GM23338 (cell line): ENCODE results near the gene RAB37. TPM values are rescaled to one million over a fixed set of nuclear protein-coding genes. Genes with fewer than 3 reads are reported as not detected.

Experiments
- ATAC-seq: fragments of 200-7000 bp; cut with Tn5 transposase; 3 replicates; pipeline ENCODE4 v1.9.1; 2020
- DNase-seq: peaks from one replicate; pipeline ENCODE4 v3.0.0-alpha.2; 2015; ENCODE audit warnings: low spot score
- H2AFZ ChIP-seq: fragments of 200-600 bp; sonication (generic); 2 replicates; pipeline ENCODE4 v1.8.0; 2016; ENCODE audit warnings: antibody characterized with exemption, mild to moderate bottlenecking, moderate library complexity
- H3F3A ChIP-seq: fragments of 200-600 bp; sonication (generic); replicated peaks from 2 replicates; pipeline ENCODE4 v1.8.0; 2017; ENCODE audit warnings: antibody characterized with exemption, mixed run types, low read depth
- H3K27ac ChIP-seq: fragments of 200-600 bp; sonication (generic); 2 replicates; pipeline ENCODE4 v1.6.1; 2016; ENCODE audit warnings: low read depth
- H3K27me3 ChIP-seq: fragments of 200-600 bp; sonication (generic); 2 replicates; pipeline ENCODE4 v1.8.0; 2016; ENCODE audit warnings: mild to moderate bottlenecking, mixed run types, moderate library complexity; ENCODE audit not compliant: insufficient read depth
- H3K36me3 ChIP-seq: fragments of 200-600 bp; sonication (generic); 2 replicates; pipeline ENCODE4 v1.8.0; 2016; ENCODE audit warnings: mild to moderate bottlenecking; ENCODE audit not compliant: insufficient read depth
- H3K4me1 ChIP-seq: fragments of 200-600 bp; sonication (generic); 2 replicates; pipeline ENCODE4 v1.8.0; 2016; ENCODE audit warnings: mild to moderate bottlenecking, moderate library complexity; ENCODE audit not compliant: insufficient read depth
- H3K4me2 ChIP-seq: fragments of 200-600 bp; sonication (generic); 2 replicates; pipeline ENCODE4 v1.7.1; 2017; ENCODE audit warnings: mixed run types
- H3K4me3 ChIP-seq: fragments of 200-600 bp; sonication (generic); 2 replicates; pipeline ENCODE4 v1.6.1; 2016; ENCODE audit warnings: mixed run types
- H3K79me2 ChIP-seq: fragments of 200-600 bp; sonication (generic); replicated peaks from 2 replicates; pipeline ENCODE4 v1.8.0; 2017; ENCODE audit warnings: mild to moderate bottlenecking; ENCODE audit not compliant: insufficient read depth
- H3K9me2 ChIP-seq: fragments of 200-600 bp; sonication (generic); 2 replicates; pipeline ENCODE4 v1.8.0; 2017; ENCODE audit not compliant: insufficient read depth
- H4K20me1 ChIP-seq: fragments of 200-600 bp; sonication (generic); replicated peaks from 2 replicates; pipeline ENCODE4 v1.8.0; 2017; ENCODE audit warnings: mild to moderate bottlenecking; ENCODE audit not compliant: insufficient read depth
- H3K27ac Mint-ChIP-seq: 2 replicates; pipeline ENCODE4 v1.8.0; 2020; ENCODE audit warnings: inconsistent platforms, mild to moderate bottlenecking, moderate library complexity, mixed read lengths
- H3K27me3 Mint-ChIP-seq: 3 replicates; pipeline ENCODE4 v1.8.0; 2022; ENCODE audit warnings: low read depth, mild to moderate bottlenecking, moderate library complexity, mixed read lengths, inconsistent platforms; ENCODE audit not compliant: insufficient read depth, poor library complexity
- H3K36me3 Mint-ChIP-seq: 3 replicates; pipeline ENCODE4 v1.8.0; 2021; ENCODE audit warnings: low read depth, mild to moderate bottlenecking, inconsistent platforms, moderate library complexity, mixed read lengths
- H3K4me1 Mint-ChIP-seq: 3 replicates; pipeline ENCODE4 v1.8.0; 2020; ENCODE audit warnings: mild to moderate bottlenecking, inconsistent platforms, mixed read lengths
- H3K4me3 Mint-ChIP-seq: 3 replicates; pipeline ENCODE4 v1.8.0; 2021; ENCODE audit warnings: moderate library complexity, mild to moderate bottlenecking, inconsistent platforms, mixed read lengths
- H3K9me3 Mint-ChIP-seq: 3 replicates; pipeline ENCODE4 v1.8.0; 2020; ENCODE audit warnings: moderate library complexity, mild to moderate bottlenecking, inconsistent platforms, mixed read lengths
- NANOG ChIP-seq: IDR thresholded peaks from 2 replicates; pipeline ENCODE4 v1.6.1; 2016; ENCODE audit warnings: antibody characterized with exemption, borderline replicate concordance
- POLR2AphosphoS5 ChIP-seq: IDR thresholded peaks from 2 replicates; pipeline ENCODE4 v1.6.1; 2016; ENCODE audit warnings: antibody characterized with exemption, low read depth
- ZNF114 ChIP-seq: fragments of 250-450 bp; sonication (Bioruptor Pico); IDR thresholded peaks from 2 replicates; pipeline ENCODE4 v1.5.0; 2020; ENCODE audit warnings: mild to moderate bottlenecking, moderate library complexity
- polyA plus RNA-seq: library from polyadenylated mRNA; unstranded; fragments of >200 nt; fragmentation: Nextera tagmentation; extraction: Ambion mirVana; gene quantifications from 2 replicates; pipeline ENCODE4 v1.2.1, GENCODE V29; 2016
- total RNA-seq: library from RNA; depleted of rRNA; stranded (reverse); fragments of >200 nt; shearing (Covaris generic); gene quantifications from 2 replicates; pipeline ENCODE4 v1.2.3, GENCODE V29; 2014
- TF ChIP-seq, protein P1 (sequence below): fragments of 250-450 bp; sonication (Bioruptor Pico); IDR thresholded peaks from 2 replicates; pipeline ENCODE4 v1.5.0; 2020; ENCODE audit warnings: mild to moderate bottlenecking, moderate library complexity
- TF ChIP-seq, protein P2 (sequence below), 2 experiments: fragments of 200-600 bp in 1 of 2; sonication (generic) in 1 of 2; conservative IDR thresholded peaks; 2 replicates each; pipeline versions ENCODE4 v1.5.1 to v1.6.1; 2016 to 2017; ENCODE audit warnings: antibody characterized with exemption in 2 of 2, low read depth in 2 of 2, mild to moderate bottlenecking in 2 of 2, moderate library complexity in 1 of 2

The RAB37 gene
- total and polyA plus RNA-seq, 2 experiments from 2014 or later, result 3.3 to 5.2 TPM

DNA sequence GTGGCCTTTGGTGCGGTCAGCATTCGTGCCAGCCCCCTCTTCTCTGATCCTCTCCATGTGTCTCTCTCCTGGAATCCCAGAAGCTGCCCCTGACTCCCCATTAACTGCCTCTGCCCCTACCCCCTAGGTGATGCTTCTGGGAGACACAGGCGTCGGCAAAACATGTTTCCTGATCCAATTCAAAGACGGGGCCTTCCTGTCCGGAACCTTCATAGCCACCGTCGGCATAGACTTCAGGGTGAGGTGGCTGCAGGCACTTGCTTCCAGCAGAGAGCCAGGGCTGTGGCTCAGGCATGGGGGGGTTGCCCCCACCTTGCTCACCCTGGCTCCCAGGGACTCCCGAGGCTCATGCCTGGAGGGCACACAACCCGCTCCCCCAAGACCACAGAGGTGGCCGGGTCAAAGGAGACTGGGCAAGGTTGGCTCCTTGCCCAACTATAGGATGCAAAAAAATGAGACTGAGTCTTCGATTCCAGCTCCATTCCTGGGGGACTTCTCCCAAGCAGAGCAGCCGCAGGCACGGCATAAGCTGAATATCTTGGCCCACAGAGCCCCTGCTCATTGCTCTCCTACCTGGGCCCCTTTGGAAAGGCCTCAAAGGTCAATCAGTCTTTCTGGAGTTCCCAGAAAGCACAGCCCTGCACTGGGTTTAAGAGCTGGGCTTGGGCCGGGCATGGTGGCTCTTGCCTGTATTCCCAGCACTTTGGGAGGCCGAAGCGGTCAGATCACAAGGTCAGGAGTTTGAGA is 3.8 kb downstream of the RAB37 start:
- Histone ChIP-seq H3K27ac (no peak overlapping the region), H3F3A (peaks cover 8% of the 10 kb centered on the region; the same call in 1 of the 2 replicates), H3K4me2 (no peak overlapping the region), H4K20me1 (no peaks in the 10 kb centered on the region), H3K9me2 (no peaks in the 10 kb centered on the region), H3K4me1 (peaks cover 30% of the 10 kb centered on the region), H3K79me2 (no peaks in the 10 kb centered on the region), H3K36me3 (no peaks in the 10 kb centered on the region), H3K4me3 (no peak overlapping the region), H2AFZ (no peak overlapping the region), H3K27me3 (no peaks in the 10 kb centered on the region)
- Mint-ChIP-seq H3K4me1 (peaks cover 38% of the 10 kb centered on the region), H3K4me3 (no peak overlapping the region), H3K27me3 (peaks cover 26% of the 10 kb centered on the region), H3K36me3 (no peaks in the 10 kb centered on the region), H3K27ac (no peak overlapping the region), H3K9me3 (no peaks in the 10 kb centered on the region)
- DNase-seq (no peak), ATAC-seq (no peak)
- TF ChIP-seq, protein P1, sequence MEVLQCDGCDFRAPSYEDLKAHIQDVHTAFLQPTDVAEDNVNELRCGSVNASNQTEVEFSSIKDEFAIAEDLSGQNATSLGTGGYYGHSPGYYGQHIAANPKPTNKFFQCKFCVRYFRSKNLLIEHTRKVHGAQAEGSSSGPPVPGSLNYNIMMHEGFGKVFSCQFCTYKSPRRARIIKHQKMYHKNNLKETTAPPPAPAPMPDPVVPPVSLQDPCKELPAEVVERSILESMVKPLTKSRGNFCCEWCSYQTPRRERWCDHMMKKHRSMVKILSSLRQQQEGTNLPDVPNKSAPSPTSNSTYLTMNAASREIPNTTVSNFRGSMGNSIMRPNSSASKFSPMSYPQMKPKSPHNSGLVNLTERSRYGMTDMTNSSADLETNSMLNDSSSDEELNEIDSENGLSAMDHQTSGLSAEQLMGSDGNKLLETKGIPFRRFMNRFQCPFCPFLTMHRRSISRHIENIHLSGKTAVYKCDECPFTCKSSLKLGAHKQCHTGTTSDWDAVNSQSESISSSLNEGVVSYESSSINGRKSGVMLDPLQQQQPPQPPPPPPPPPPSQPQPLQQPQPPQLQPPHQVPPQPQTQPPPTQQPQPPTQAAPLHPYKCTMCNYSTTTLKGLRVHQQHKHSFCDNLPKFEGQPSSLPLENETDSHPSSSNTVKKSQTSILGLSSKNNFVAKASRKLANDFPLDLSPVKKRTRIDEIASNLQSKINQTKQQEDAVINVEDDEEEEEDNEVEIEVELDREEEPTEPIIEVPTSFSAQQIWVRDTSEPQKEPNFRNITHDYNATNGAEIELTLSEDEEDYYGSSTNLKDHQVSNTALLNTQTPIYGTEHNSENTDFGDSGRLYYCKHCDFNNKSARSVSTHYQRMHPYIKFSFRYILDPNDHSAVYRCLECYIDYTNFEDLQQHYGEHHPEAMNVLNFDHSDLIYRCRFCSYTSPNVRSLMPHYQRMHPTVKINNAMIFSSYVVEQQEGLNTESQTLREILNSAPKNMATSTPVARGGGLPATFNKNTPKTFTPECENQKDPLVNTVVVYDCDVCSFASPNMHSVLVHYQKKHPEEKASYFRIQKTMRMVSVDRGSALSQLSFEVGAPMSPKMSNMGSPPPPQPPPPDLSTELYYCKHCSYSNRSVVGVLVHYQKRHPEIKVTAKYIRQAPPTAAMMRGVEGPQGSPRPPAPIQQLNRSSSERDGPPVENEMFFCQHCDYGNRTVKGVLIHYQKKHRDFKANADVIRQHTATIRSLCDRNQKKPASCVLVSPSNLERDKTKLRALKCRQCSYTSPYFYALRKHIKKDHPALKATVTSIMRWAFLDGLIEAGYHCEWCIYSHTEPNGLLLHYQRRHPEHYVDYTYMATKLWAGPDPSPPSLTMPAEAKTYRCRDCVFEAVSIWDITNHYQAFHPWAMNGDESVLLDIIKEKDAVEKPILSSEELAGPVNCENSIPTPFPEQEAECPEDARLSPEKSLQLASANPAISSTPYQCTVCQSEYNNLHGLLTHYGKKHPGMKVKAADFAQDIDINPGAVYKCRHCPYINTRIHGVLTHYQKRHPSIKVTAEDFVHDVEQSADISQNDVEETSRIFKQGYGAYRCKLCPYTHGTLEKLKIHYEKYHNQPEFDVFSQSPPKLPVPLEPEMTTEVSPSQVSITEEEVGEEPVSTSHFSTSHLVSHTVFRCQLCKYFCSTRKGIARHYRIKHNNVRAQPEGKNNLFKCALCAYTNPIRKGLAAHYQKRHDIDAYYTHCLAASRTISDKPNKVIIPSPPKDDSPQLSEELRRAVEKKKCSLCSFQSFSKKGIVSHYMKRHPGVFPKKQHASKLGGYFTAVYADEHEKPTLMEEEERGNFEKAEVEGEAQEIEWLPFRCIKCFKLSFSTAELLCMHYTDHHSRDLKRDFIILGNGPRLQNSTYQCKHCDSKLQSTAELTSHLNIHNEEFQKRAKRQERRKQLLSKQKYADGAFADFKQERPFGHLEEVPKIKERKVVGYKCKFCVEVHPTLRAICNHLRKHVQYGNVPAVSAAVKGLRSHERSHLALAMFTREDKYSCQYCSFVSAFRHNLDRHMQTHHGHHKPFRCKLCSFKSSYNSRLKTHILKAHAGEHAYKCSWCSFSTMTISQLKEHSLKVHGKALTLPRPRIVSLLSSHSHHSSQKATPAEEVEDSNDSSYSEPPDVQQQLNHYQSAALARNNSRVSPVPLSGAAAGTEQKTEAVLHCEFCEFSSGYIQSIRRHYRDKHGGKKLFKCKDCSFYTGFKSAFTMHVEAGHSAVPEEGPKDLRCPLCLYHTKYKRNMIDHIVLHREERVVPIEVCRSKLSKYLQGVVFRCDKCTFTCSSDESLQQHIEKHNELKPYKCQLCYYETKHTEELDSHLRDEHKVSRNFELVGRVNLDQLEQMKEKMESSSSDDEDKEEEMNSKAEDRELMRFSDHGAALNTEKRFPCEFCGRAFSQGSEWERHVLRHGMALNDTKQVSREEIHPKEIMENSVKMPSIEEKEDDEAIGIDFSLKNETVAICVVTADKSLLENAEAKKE, result no peak
- no peak for TF ChIP-seq ZNF114 (CRISPR knock-in tag)
- no peak for TF ChIP-seq POLR2AphosphoS5
- TF ChIP-seq, protein P2, sequence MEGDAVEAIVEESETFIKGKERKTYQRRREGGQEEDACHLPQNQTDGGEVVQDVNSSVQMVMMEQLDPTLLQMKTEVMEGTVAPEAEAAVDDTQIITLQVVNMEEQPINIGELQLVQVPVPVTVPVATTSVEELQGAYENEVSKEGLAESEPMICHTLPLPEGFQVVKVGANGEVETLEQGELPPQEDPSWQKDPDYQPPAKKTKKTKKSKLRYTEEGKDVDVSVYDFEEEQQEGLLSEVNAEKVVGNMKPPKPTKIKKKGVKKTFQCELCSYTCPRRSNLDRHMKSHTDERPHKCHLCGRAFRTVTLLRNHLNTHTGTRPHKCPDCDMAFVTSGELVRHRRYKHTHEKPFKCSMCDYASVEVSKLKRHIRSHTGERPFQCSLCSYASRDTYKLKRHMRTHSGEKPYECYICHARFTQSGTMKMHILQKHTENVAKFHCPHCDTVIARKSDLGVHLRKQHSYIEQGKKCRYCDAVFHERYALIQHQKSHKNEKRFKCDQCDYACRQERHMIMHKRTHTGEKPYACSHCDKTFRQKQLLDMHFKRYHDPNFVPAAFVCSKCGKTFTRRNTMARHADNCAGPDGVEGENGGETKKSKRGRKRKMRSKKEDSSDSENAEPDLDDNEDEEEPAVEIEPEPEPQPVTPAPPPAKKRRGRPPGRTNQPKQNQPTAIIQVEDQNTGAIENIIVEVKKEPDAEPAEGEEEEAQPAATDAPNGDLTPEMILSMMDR (conservative IDR thresholded peaks at IDR 0.05; ENCODE audit: low read depth in 2 of 2), result no peak
- TF ChIP-seq NANOG, result no peak
